Mucosa of rectum (tissue), 2 donors: Measurements from ENCODE around the gene RAB12.
"Not testable (repeated sequence)": the region's sequence is repeated elsewhere in the genome, so short reads cannot be mapped to it uniquely, and the experiment has no call there.

Source experiments
- H3K27ac ChIP-seq, 2 donors: one replicate each; pipeline ENCODE4 v1.7.0; 2013; ENCODE audit warnings: inconsistent platforms in 2 of 2, low read depth in 2 of 2, low read length in 2 of 2
- H3K27me3 ChIP-seq, 2 donors: one replicate each; pipeline ENCODE4 v1.7.0; 2013; ENCODE audit warnings: low read length in 2 of 2; ENCODE audit not compliant: control insufficient read depth in 2 of 2, insufficient read depth in 2 of 2
- H3K36me3 ChIP-seq, 2 donors: one replicate each; pipeline ENCODE4 v1.7.0; 2013; ENCODE audit warnings: low read length in 2 of 2; ENCODE audit not compliant: control insufficient read depth in 2 of 2, insufficient read depth in 2 of 2
- H3K4me1 ChIP-seq, 2 donors: one replicate each; pipeline ENCODE4 v1.7.0; 2013; ENCODE audit warnings: low read length in 2 of 2, mild to moderate bottlenecking in 1 of 2; ENCODE audit not compliant: control insufficient read depth in 2 of 2, insufficient read depth in 2 of 2
- H3K4me3 ChIP-seq, 2 donors: one replicate each; pipeline ENCODE4 v1.7.0; 2013; ENCODE audit warnings: low read length in 2 of 2
- H3K9ac ChIP-seq, 2 donors: one replicate each; pipeline ENCODE4 v1.7.0; 2013; ENCODE audit warnings: low read length in 2 of 2, low read depth in 1 of 2, mild to moderate bottlenecking in 1 of 2
- H3K9me3 ChIP-seq, 2 donors: one replicate each; pipeline ENCODE4 v1.7.0; 2013; ENCODE audit warnings: low read length in 2 of 2; ENCODE audit not compliant: control insufficient read depth in 2 of 2
- donor health status: healthy.
- donor health status: Normal muscosa, but diverticular disease.

Gene RAB12

GRCh38 chr18:8608795-8609658 is at the start of gene RAB12:
Gene RAB12, plus strand, starts transcription at chr18:8609437. Its CDS starts 3 bp downstream, at chr18:8609440.
- H3K4me3 ChIP-seq: peak within 1 kb of the TSS; percentile 80 to 81

GRCh38 chr18:8559612-8560186 is 49.5 kb upstream of the RAB12 start:
- Histone ChIP-seq H3K4me3 (no peak overlapping the region), H3K27me3 (no peaks in the 10 kb centered on the region), H3K4me1 (no peaks in the 10 kb centered on the region), H3K36me3 (no peaks in the 10 kb centered on the region), H3K27ac (no peak overlapping the region), H3K9me3 (no peaks in the 10 kb centered on the region), H3K9ac (no peak overlapping the region)

More at GRCh38 chr18:8608795-8609658, at the start of gene RAB12:
- Histone ChIP-seq H3K36me3 (no peaks in the 10 kb centered on the region), H3K9me3 (no peaks in the 10 kb centered on the region), H3K27ac (peak within 1 kb of the TSS; percentile 54 to 65), H3K27me3 (peaks cover 0 to 2% of the 10 kb centered on the region in 2 donors), H3K9ac (peak within 1 kb of the TSS; percentile 75 to 78), H3K4me1 (peaks cover 8 to 12% of the 10 kb centered on the region in 2 donors)

GRCh38 chr18:8561123-8561910 is 47.9 kb upstream of the RAB12 start:
- Histone ChIP-seq H3K27ac (no peak overlapping the region), H3K27me3 (no peaks in the 10 kb centered on the region), H3K9me3 (no peaks in the 10 kb centered on the region), H3K36me3 (no peaks in the 10 kb centered on the region), H3K4me3 (no peak overlapping the region), H3K4me1 (no peaks in the 10 kb centered on the region), H3K9ac (no peak overlapping the region)

- Histone ChIP-seq H3K4me1 (no peaks in the 10 kb centered on the region), H3K36me3 (no peaks in the 10 kb centered on the region), H3K9me3 (no peaks in the 10 kb centered on the region), H3K9ac (no peak overlapping the region), H3K27ac (no peak overlapping the region), H3K4me3 (no peak overlapping the region), H3K27me3 (no peaks in the 10 kb centered on the region)
Observed at GRCh38 chr18:8562070-8562469, 47.2 kb upstream of the RAB12 start.

GRCh38 chr18:8562919-8563318 is 46.3 kb upstream of the RAB12 start:
- H3K4me1 ChIP-seq: no peaks in the 10 kb centered on the region
- H3K36me3 ChIP-seq: no peaks in the 10 kb centered on the region
- H3K27me3 ChIP-seq: no peaks in the 10 kb centered on the region
- no peak overlapping the region for H3K9ac ChIP-seq
- H3K4me3 ChIP-seq: no peak overlapping the region
- no peak overlapping the region for H3K27ac ChIP-seq
- H3K9me3 ChIP-seq: no peaks in the 10 kb centered on the region

GRCh38 chr18:8571399-8571798 is 37.8 kb upstream of the RAB12 start:
- no peaks in the 10 kb centered on the region for H3K4me1 ChIP-seq

GRCh38 chr18:8573766-8574165 is 35.5 kb upstream of the RAB12 start:
- H3K4me3 ChIP-seq, H3K9me3 ChIP-seq, H3K4me1 ChIP-seq, H3K27me3 ChIP-seq, H3K27ac ChIP-seq, H3K36me3 ChIP-seq, H3K9ac ChIP-seq: not testable (repeated sequence)

More at GRCh38 chr18:8571399-8571798, 37.8 kb upstream of the RAB12 start:
- no peaks in the 10 kb centered on the region for H3K9me3 ChIP-seq
- H3K27me3 ChIP-seq: no peaks in the 10 kb centered on the region
- no peaks in the 10 kb centered on the region for H3K36me3 ChIP-seq
- H3K27ac ChIP-seq: no peak overlapping the region
- H3K9ac ChIP-seq: no peak overlapping the region
- H3K4me3 ChIP-seq: no peak overlapping the region

- H3K27ac ChIP-seq: no peak overlapping the region
- H3K9me3 ChIP-seq: no peaks in the 10 kb centered on the region
- peaks cover 0 to 3% of the 10 kb centered on the region in 2 donors for H3K27me3 ChIP-seq
- no peaks in the 10 kb centered on the region for H3K36me3 ChIP-seq
- no peak overlapping the region for H3K9ac ChIP-seq
- H3K4me3 ChIP-seq: no peak overlapping the region
- H3K4me1 ChIP-seq: no peaks in the 10 kb centered on the region
Observed at GRCh38 chr18:8584798-8585197, 24.4 kb upstream of the RAB12 start.

GRCh38 chr18:8586941-8587340 is 22.3 kb upstream of the RAB12 start:
- no peak overlapping the region for H3K27ac ChIP-seq
- H3K36me3 ChIP-seq: no peaks in the 10 kb centered on the region
- H3K9ac ChIP-seq: no peak overlapping the region
- H3K4me1 ChIP-seq: no peaks in the 10 kb centered on the region
- no peaks in the 10 kb centered on the region for H3K9me3 ChIP-seq
- no peak overlapping the region for H3K4me3 ChIP-seq
- peaks cover 0 to 3% of the 10 kb centered on the region in 2 donors for H3K27me3 ChIP-seq

- Histone ChIP-seq H3K9me3 (no peaks in the 10 kb centered on the region), H3K4me1 (no peaks in the 10 kb centered on the region), H3K36me3 (no peaks in the 10 kb centered on the region), H3K27me3 (no peaks in the 10 kb centered on the region), H3K9ac (no peak overlapping the region), H3K4me3 (no peak overlapping the region), H3K27ac (no peak overlapping the region)
Observed at GRCh38 chr18:8595445-8595844, 13.8 kb upstream of the RAB12 start.
